B cell (primary cell): Measurements from ENCODE around the gene CNOT8. TPM values are rescaled to one million over a fixed set of nuclear protein-coding genes. Genes with fewer than 3 reads are reported as not detected.
A peak's percentile ranks its signal among the peaks of the same experiment; 100 is the strongest.

ENCODE experiments used
- ATAC-seq: fragments of 200-7000 bp; cut with Tn5 transposase; one replicate; pipeline ENCODE4 v1.10.0; 2021; ENCODE audit warnings: low read depth, mild to moderate bottlenecking, moderate number of reproducible peaks, moderate library complexity
- CTCF ChIA-PET: fragments of 350-600 bp; sonication (Branson Sonifier 250); formaldehyde crosslinking; loops from one replicate; lab custom pipeline; 2021; ENCODE audit warnings: antibody characterized with exemption, inconsistent platforms; lab: Charles Lee
- POLR2A ChIA-PET: fragments of 350-600 bp; sonication (Branson Sonifier 250); formaldehyde crosslinking; loops from one replicate; lab custom pipeline; 2021; ENCODE audit warnings: antibody characterized with exemption; lab: Charles Lee
- DNase-seq: peaks from one replicate; pipeline ENCODE4 v3.0.0; 2013
- H2AFZ ChIP-seq: 2 replicates; pipeline ENCODE4 v1.6.1; 2012; ENCODE audit warnings: mild to moderate bottlenecking, low read depth, low read length; ENCODE audit not compliant: insufficient read depth, poor library complexity, severe bottlenecking
- H3K27ac ChIP-seq, 2 donors: 1 replicate in 1 of 2; 2 replicates in 1 of 2; pipeline ENCODE4 v1.5.1; 2012 to 2013; ENCODE audit warnings: low read length in 2 of 2, mild to moderate bottlenecking in 2 of 2, moderate library complexity in 1 of 2
- H3K27me3 ChIP-seq, 4 experiments: fragments of 200-600 bp in 1 of 4; sonication (generic) in 1 of 4; replicated peaks in 1 of 4; 1 replicate in 2 of 4; 2 replicates in 2 of 4; pipeline versions ENCODE4 v1.6.1 to v1.7.0; 2013 to 2016; ENCODE audit warnings: low read length in 3 of 4, mild to moderate bottlenecking in 2 of 4, mixed read lengths in 1 of 4, moderate library complexity in 1 of 4; ENCODE audit not compliant: insufficient read depth in 4 of 4, control insufficient read depth in 3 of 4; ENCODE audit errors: control extremely low read depth in 1 of 4
- H3K36me3 ChIP-seq, 2 experiments: replicated peaks in 1 of 2; 1 replicate in 1 of 2; 2 replicates in 1 of 2; pipeline versions ENCODE4 v1.6.1 to v1.7.1; 2013; ENCODE audit warnings: low read length in 1 of 2; ENCODE audit not compliant: insufficient read depth in 2 of 2, control insufficient read depth in 1 of 2; ENCODE audit errors: control extremely low read depth in 1 of 2, extremely low read depth in 1 of 2
- H3K4me1 ChIP-seq, 2 donors: fragments of 200-600 bp in 1 of 2; sonication (generic) in 1 of 2; 1 replicate in 1 of 2; 2 replicates in 1 of 2; pipeline versions ENCODE4 v1.5.1 to v1.6.1; 2013 to 2017; ENCODE audit warnings: low read length in 2 of 2; ENCODE audit not compliant: control insufficient read depth in 2 of 2, insufficient read depth in 2 of 2
- H3K4me2 ChIP-seq: replicated peaks from 2 replicates; pipeline ENCODE3; 2012; ENCODE audit warnings: mild to moderate bottlenecking, low read depth, low read length; ENCODE audit not compliant: poor library complexity, severe bottlenecking
- H3K4me3 ChIP-seq, 5 experiments: fragments of 200-600 bp in 1 of 5; sonication (generic) in 1 of 5; 1 replicate in 3 of 5; 2 replicates in 2 of 5; pipeline versions ENCODE4 v1.5.1 to v1.7.0; 2011 to 2016; ENCODE audit warnings: low read length in 4 of 5, mild to moderate bottlenecking in 4 of 5, low read depth in 2 of 5, control low read depth in 1 of 5, moderate library complexity in 1 of 5; ENCODE audit not compliant: insufficient read depth in 1 of 5; ENCODE audit errors: control extremely low read depth in 1 of 5, extremely low read depth in 1 of 5
- H3K79me2 ChIP-seq: fragments of 200-600 bp; sonication (generic); one replicate; pipeline ENCODE4 v1.6.0; 2016; ENCODE audit warnings: low read length; ENCODE audit not compliant: control insufficient read depth, insufficient read depth
- H3K9ac ChIP-seq: fragments of 200-600 bp; sonication (generic); 2 replicates; pipeline ENCODE4 v1.6.1; 2017; ENCODE audit warnings: mild to moderate bottlenecking, low read length, moderate library complexity
- H3K9me3 ChIP-seq, 3 donors: one replicate each; pipeline versions ENCODE4 v1.6.1 to v1.7.1; 2013; ENCODE audit warnings: low read length in 2 of 3; ENCODE audit not compliant: control insufficient read depth in 2 of 3, insufficient read depth in 1 of 3; ENCODE audit errors: control extremely low read depth in 1 of 3
- H4K20me1 ChIP-seq: 2 replicates; pipeline ENCODE4 v1.6.0; 2012; ENCODE audit warnings: mild to moderate bottlenecking, low read length; ENCODE audit not compliant: insufficient read depth, control insufficient read depth, poor library complexity, severe bottlenecking
- H3K27ac Mint-ChIP-seq: one replicate; pipeline ENCODE4 v1.8.0; 2021; ENCODE audit warnings: mixed read lengths
- H3K27me3 Mint-ChIP-seq: one replicate; pipeline ENCODE4 v1.8.0; 2021; ENCODE audit warnings: mixed read lengths
- H3K4me1 Mint-ChIP-seq: one replicate; pipeline ENCODE4 v1.8.0; 2021; ENCODE audit warnings: mixed read lengths
- H3K4me3 Mint-ChIP-seq: one replicate; pipeline ENCODE4 v1.8.0; 2021; ENCODE audit warnings: mixed read lengths
- H3K9me3 Mint-ChIP-seq: one replicate; pipeline ENCODE4 v1.8.0; 2022; ENCODE audit warnings: mixed read lengths; ENCODE audit not compliant: insufficient read depth
- CTCF ChIP-seq: fragments of 200-600 bp; IDR thresholded peaks from one replicate; pipeline ENCODE4 v1.8.0; 2022; ENCODE audit warnings: antibody characterized with exemption, mild to moderate bottlenecking
- EZH2 ChIP-seq: IDR thresholded peaks from 2 replicates; pipeline ENCODE4 v1.6.1; 2012; ENCODE audit warnings: borderline replicate concordance, low read depth, mild to moderate bottlenecking, moderate library complexity, low read length; ENCODE audit not compliant: insufficient read depth, poor library complexity, severe bottlenecking
- WGBS: methylation state at CpG from one replicate; pipeline ENCODE4 v1.1.5; 2013; ENCODE audit warnings: missing lambda C conversion rate; ENCODE audit not compliant: insufficient coverage; 5-methylcytosine and 5-hydroxymethylcytosine counted together
- intact Hi-C: fragments of 100-400 bp; cut with micrococcal nuclease; formaldehyde crosslinking; loops from one replicate; pipeline ENCODE4 v1.10.0; 2022
- polyA plus RNA-seq: library from polyadenylated mRNA; depleted of rRNA; stranded (reverse); fragments of >200 nt; gene quantifications from 2 replicates; pipeline ENCODE4 v1.2.3, GENCODE V29; 2012
- total RNA-seq, 2 donors: library from RNA; stranded (reverse); fragments of 120-200 nt in 1 of 2; gene quantifications; 1 replicate in 1 of 2; 2 replicates in 1 of 2; pipeline versions ENCODE4 v1.2.3 to v1.2.4, GENCODE V29; 2013 to 2022

CNOT8 gene
- total and polyA plus RNA-seq, 2 donors (not counting 1 experiment from before 2014, with no cell fraction given) = 58.5 to 78.6 TPM

- Histone ChIP-seq H4K20me1 (peaks cover 59% of the 10 kb centered on the region), H2AFZ (no peak overlapping the region), H3K9ac (no peak overlapping the region), H3K9me3 (no peaks in the 10 kb centered on the region), H3K27me3 (no peaks in the 10 kb centered on the region), H3K79me2 (peaks cover 90% of the 10 kb centered on the region), H3K4me2 (peak overlapping the region; percentile 36), H3K36me3 (peaks cover 5 to 44% of the 10 kb centered on the region in 2 experiments), H3K4me3 (no peak overlapping the region), H3K27ac (peak overlapping the region in 1 of 2 donors; percentile 99), H3K4me1 (peaks cover 42 to 47% of the 10 kb centered on the region in 2 donors)
- DNase-seq (peak; percentile 19), ATAC-seq (no peak)
- Mint-ChIP-seq H3K27me3 (no peaks in the 10 kb centered on the region), H3K9me3 (no peaks in the 10 kb centered on the region), H3K4me3 (peak overlapping the region; percentile 67), H3K4me1 (peaks cover 56% of the 10 kb centered on the region), H3K27ac (peak overlapping the region; percentile 81)
- ChIA-PET CTCF (no interaction called here), POLR2A (no interaction called here)
- TF ChIP-seq EZH2 (no peak), CTCF (no peak)
- intact Hi-C loops = no loop called here
- 0% methylated on average over 1 of the region's 2 CpGs for WGBS
Measured at GRCh38 chr5:154862766-154863165, 4.3 kb downstream of the CNOT8 start.

GRCh38 chr5:154863291-154864080 lies 5.1 kb downstream of the CNOT8 start:
- Mint-ChIP-seq H3K4me3 (no peak overlapping the region), H3K9me3 (no peaks in the 10 kb centered on the region), H3K27ac (no peak overlapping the region), H3K4me1 (peaks cover 55% of the 10 kb centered on the region), H3K27me3 (no peaks in the 10 kb centered on the region)
- H3K4me2 ChIP-seq = peak overlapping the region; percentile 36
- ChIA-PET CTCF (no interaction called here), POLR2A (no interaction called here)
- peak overlapping the region in 1 of 2 donors; percentile 40 for H3K27ac ChIP-seq
- no peak overlapping the region for H3K9ac ChIP-seq
- H3K9me3 ChIP-seq = no peaks in the 10 kb centered on the region
- H3K79me2 ChIP-seq = peaks cover 94% of the 10 kb centered on the region
- H4K20me1 ChIP-seq = peaks cover 62% of the 10 kb centered on the region
- no peaks in the 10 kb centered on the region for H3K27me3 ChIP-seq
- intact Hi-C loops = no loop called here
- no peak for DNase-seq
- no peak for ATAC-seq
- no peak overlapping the region for H3K4me3 ChIP-seq
- H2AFZ ChIP-seq = no peak overlapping the region
- no CpG with 5 or more reads among the region's 7 CpGs for WGBS
- H3K4me1 ChIP-seq = peaks cover 42 to 47% of the 10 kb centered on the region in 2 donors
- H3K36me3 ChIP-seq = peaks cover 7 to 48% of the 10 kb centered on the region in 2 experiments
- TF ChIP-seq EZH2 = no peak
- TF ChIP-seq CTCF = no peak
